ENCODE results near the gene ATG7.

- TF ChIP-seq MAX (IDR thresholded peaks at IDR 0.05; ENCODE audit: low read depth, low read length): no peak
- TF ChIP-seq NKRF (conservative IDR thresholded peaks at IDR 0.05): no peak
- no peak for TF ChIP-seq CTCF (IDR thresholded peaks at IDR 0.05 in 2 of 3, conservative IDR thresholded peaks at IDR 0.05 in 1 of 3; ENCODE audit: control insufficient read depth in 2 of 3, extremely low read depth in 1 of 3, insufficient read depth in 1 of 3, low read depth in 3 of 3, low read length in 3 of 3)
- TF ChIP-seq POLR2AphosphoS5 (IDR thresholded peaks at IDR 0.05; ENCODE audit: low read length): no peak
- TF ChIP-seq SUZ12 (IDR thresholded peaks at IDR 0.05; ENCODE audit: unreplicated experiment): no peak
- no peak for TF ChIP-seq NFIC (IDR thresholded peaks at IDR 0.05; ENCODE audit: low read depth, low read length)
- no peak for TF ChIP-seq EZH2 (IDR thresholded peaks at IDR 0.05; ENCODE audit: borderline replicate concordance, control insufficient read depth, low read depth, low read length)
- TF ChIP-seq GABPA (IDR thresholded peaks at IDR 0.05; ENCODE audit: low read depth): no peak
- TF ChIP-seq NFYB (IDR thresholded peaks at IDR 0.05; ENCODE audit: insufficient read depth, low read depth, low read length): no peak
- TF ChIP-seq SRF (IDR thresholded peaks at IDR 0.05; ENCODE audit: low read depth in 2 of 2, low read length in 2 of 2): no peak
- no peak for TF ChIP-seq CEBPB (IDR thresholded peaks at IDR 0.05; ENCODE audit: borderline replicate concordance in 1 of 2, low read depth in 2 of 2, low read length in 2 of 2)
- no peak for TF ChIP-seq POLR2AphosphoS2 (IDR thresholded peaks at IDR 0.05; ENCODE audit: low read depth, low read length)
These were observed 292.4 kb downstream of the ATG7 start for GRCh38 chr3:11564577-11565001.
